Measurements from ENCODE around the gene IL17RB. TPM values are rescaled to one million over a fixed set of nuclear protein-coding genes. Genes with fewer than 3 reads are reported as not detected.
A peak's percentile ranks its signal among the peaks of the same experiment; 100 is the strongest.

Gene IL17RB
- total and polyA plus RNA-seq, 8 donors: 4.0 to 18.8 (median 6.6) TPM

DNA sequence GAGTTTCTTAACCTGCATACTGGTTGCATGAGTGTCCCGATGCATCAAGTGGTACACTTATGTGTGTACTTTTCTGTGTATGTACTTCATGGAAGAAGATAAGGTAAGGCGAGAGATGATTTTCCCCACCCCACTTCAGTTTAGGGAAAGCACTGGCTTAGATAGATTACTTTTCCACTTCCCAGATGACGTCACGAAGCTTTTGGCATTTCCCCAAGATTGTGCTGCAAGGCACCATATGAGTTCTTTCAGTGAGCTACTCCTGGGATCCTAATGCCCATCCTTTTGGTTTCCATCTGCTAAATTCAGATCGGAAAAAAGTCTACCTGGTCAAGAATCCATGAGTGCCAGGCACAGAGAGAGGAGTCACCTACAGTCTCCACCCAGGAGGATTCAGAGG, 4.5 kb downstream of the IL17RB start:
- no peak for FAIRE-seq
- peak in 1 of 4 donors; percentile 14 for ATAC-seq
- WGBS, 2 donors: 37 to 43% methylated on average over 5 of the region's 5 CpGs
- no peak overlapping the region for H3K4me3 ChIP-seq
- no peaks in the 10 kb centered on the region for H3K27me3 ChIP-seq
- TF ChIP-seq, protein P1, sequence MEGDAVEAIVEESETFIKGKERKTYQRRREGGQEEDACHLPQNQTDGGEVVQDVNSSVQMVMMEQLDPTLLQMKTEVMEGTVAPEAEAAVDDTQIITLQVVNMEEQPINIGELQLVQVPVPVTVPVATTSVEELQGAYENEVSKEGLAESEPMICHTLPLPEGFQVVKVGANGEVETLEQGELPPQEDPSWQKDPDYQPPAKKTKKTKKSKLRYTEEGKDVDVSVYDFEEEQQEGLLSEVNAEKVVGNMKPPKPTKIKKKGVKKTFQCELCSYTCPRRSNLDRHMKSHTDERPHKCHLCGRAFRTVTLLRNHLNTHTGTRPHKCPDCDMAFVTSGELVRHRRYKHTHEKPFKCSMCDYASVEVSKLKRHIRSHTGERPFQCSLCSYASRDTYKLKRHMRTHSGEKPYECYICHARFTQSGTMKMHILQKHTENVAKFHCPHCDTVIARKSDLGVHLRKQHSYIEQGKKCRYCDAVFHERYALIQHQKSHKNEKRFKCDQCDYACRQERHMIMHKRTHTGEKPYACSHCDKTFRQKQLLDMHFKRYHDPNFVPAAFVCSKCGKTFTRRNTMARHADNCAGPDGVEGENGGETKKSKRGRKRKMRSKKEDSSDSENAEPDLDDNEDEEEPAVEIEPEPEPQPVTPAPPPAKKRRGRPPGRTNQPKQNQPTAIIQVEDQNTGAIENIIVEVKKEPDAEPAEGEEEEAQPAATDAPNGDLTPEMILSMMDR (IDR thresholded peaks at IDR 0.05): no peak
- no peaks in the 10 kb centered on the region for H3K4me1 ChIP-seq
- H3K27ac ChIP-seq: no peak overlapping the region
- intact Hi-C loops (cut with DNase I): no loop called here
- no peaks in the 10 kb centered on the region for H3K9me3 ChIP-seq
- H3K36me3 ChIP-seq: no peaks in the 10 kb centered on the region
- DNase-seq: peak in 4 of 6 donors; percentile 52 to 73 (median 72)

DNA sequence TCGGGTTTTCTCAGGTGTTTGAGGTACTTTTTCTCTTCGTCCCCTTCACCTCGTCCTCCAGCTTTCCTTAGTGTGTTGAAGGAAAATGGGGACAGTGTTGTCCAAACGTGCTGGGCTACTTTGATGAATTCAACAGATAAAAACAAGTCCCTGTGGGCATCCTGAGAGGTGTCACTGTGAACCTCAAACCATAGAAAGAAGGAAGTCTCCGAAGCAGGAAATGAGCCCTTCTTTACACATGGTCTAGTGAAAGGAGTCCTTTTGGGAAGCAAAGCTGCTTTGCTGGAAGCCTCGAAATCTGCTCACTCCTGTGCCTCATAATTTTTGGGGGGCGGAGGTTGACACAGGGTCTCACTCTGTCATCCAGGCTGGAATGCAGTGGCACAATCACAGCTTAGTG, 10.6 kb downstream of the IL17RB start:
- H3K36me3 ChIP-seq: peaks cover 0 to 20% (median 0%) of the 10 kb centered on the region in 3 donors
- no peaks in the 10 kb centered on the region for H3K9me3 ChIP-seq
- H3K4me1 ChIP-seq: no peaks in the 10 kb centered on the region
- H3K4me3 ChIP-seq: no peak overlapping the region
- intact Hi-C loops (cut with DNase I): no loop called here
- FAIRE-seq: no peak
- H3K27me3 ChIP-seq: no peaks in the 10 kb centered on the region
- no peak overlapping the region for H3K27ac ChIP-seq
- 66 to 75% methylated on average over 7 of the region's 7 CpGs for WGBS, 2 donors
- TF ChIP-seq, protein P1 (IDR thresholded peaks at IDR 0.05): no peak
- DNase-seq: no peak
- no peak for ATAC-seq

DNA sequence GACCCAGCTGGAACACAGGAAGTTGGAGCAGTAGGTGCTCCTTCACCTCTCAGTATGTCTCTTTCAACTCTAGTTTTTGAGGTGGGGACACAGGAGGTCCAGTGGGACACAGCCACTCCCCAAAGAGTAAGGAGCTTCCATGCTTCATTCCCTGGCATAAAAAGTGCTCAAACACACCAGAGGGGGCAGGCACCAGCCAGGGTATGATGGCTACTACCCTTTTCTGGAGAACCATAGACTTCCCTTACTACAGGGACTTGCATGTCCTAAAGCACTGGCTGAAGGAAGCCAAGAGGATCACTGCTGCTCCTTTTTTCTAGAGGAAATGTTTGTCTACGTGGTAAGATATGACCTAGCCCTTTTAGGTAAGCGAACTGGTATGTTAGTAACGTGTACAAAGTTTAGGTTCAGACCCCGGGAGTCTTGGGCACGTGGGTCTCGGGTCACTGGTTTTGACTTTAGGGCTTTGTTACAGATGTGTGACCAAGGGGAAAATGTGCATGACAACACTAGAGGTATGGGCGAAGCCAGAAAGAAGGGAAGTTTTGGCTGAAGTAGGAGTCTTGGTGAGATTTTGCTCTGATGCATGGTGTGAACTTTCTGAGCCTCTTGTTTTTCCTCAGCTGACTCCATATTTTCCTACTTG, 11.9 kb downstream of the IL17RB start:
- no peak overlapping the region for H3K4me3 ChIP-seq
- TF ChIP-seq, protein P1 (IDR thresholded peaks at IDR 0.05): no peak
- no peaks in the 10 kb centered on the region for H3K4me1 ChIP-seq
- intact Hi-C loops (cut with DNase I): no loop called here
- H3K27ac ChIP-seq: no peak overlapping the region
- DNase-seq: no peak
- no peaks in the 10 kb centered on the region for H3K27me3 ChIP-seq
- FAIRE-seq: no peak
- peaks cover 0 to 20% (median 0%) of the 10 kb centered on the region in 3 donors for H3K36me3 ChIP-seq
- 82 to 88% methylated on average over 7 of the region's 7 CpGs for WGBS, 2 donors
- no peaks in the 10 kb centered on the region for H3K9me3 ChIP-seq
- no peak for ATAC-seq

DNA sequence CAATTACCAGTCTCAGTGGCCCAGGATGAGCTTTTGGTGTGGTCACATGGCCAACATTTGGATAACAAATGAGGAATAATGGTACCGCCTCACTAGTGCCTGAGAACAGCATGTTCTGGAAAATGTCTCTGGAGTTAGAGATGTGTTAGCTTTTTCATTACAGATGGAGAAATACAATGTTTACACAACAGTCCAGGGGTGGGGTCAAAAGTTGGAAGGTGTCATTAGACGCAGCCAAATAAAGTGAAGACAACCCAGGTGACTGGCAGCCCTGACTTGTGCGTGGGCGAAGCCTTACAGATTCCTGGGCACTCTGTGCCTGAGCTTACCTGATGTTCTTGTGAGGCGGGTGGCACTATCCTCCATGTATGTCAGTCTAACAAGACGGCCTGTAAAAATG, 12.8 kb downstream of the IL17RB start:
- H3K9me3 ChIP-seq: no peaks in the 10 kb centered on the region
- 92 to 94% methylated on average over 6 of the region's 6 CpGs for WGBS, 2 donors
- no peak overlapping the region for H3K27ac ChIP-seq
- DNase-seq (no peak), FAIRE-seq (no peak), ATAC-seq (no peak)
- peaks cover 0 to 20% (median 0%) of the 10 kb centered on the region in 3 donors for H3K36me3 ChIP-seq
- TF ChIP-seq, protein P1 (IDR thresholded peaks at IDR 0.05): no peak
- no peaks in the 10 kb centered on the region for H3K4me1 ChIP-seq
- intact Hi-C loops (cut with DNase I): no loop called here
- H3K27me3 ChIP-seq: no peaks in the 10 kb centered on the region
- no peak overlapping the region for H3K4me3 ChIP-seq

- FAIRE-seq: no peak
- intact Hi-C loops (cut with DNase I): no loop called here
- WGBS, 2 donors: 79 to 80% methylated on average over 4 of the region's 4 CpGs
- H3K4me1 ChIP-seq: no peaks in the 10 kb centered on the region
- no peak for ATAC-seq
- no peaks in the 10 kb centered on the region for H3K9me3 ChIP-seq
- H3K36me3 ChIP-seq: peaks cover 0 to 20% (median 3%) of the 10 kb centered on the region in 3 donors
- no peak overlapping the region for H3K4me3 ChIP-seq
- H3K27me3 ChIP-seq: no peaks in the 10 kb centered on the region
- H3K27ac ChIP-seq: no peak overlapping the region
- TF ChIP-seq, protein P1 (IDR thresholded peaks at IDR 0.05): no peak
- no peak for DNase-seq
These were observed 13.8 kb downstream of the IL17RB start for GRCh38 chr3:53860196-53860595.
